ENCODE measurements around the gene NELFB. TPM values are rescaled to one million over a fixed set of nuclear protein-coding genes. Genes with fewer than 3 reads are reported as not detected.
"Not testable (repeated sequence)": the region's sequence is repeated elsewhere in the genome, so short reads cannot be mapped to it uniquely, and the experiment has no call there.

Gene NELFB
- total RNA-seq, 2 experiments from 2014 or later, result 67.0 to 70.9 TPM

- CTCF ChIA-PET, result interaction anchor here (0.9 to 1.2 kb wide), 2 partner anchors 18 to 224 kb away, joined by 3 read pairs; partner anchors contain the start of gene ABCA2
- POLR2A ChIA-PET, result interaction anchor here (1.4 to 4.4 kb wide), 2 partner anchors 11 to 31 kb away, joined by 4 to 60 read pairs; partner anchors contain the start of genes RNF208 and TUBB4B
These were observed 2.3 kb upstream of the NELFB start for GRCh38 chr9:137252555-137253506.

DNA sequence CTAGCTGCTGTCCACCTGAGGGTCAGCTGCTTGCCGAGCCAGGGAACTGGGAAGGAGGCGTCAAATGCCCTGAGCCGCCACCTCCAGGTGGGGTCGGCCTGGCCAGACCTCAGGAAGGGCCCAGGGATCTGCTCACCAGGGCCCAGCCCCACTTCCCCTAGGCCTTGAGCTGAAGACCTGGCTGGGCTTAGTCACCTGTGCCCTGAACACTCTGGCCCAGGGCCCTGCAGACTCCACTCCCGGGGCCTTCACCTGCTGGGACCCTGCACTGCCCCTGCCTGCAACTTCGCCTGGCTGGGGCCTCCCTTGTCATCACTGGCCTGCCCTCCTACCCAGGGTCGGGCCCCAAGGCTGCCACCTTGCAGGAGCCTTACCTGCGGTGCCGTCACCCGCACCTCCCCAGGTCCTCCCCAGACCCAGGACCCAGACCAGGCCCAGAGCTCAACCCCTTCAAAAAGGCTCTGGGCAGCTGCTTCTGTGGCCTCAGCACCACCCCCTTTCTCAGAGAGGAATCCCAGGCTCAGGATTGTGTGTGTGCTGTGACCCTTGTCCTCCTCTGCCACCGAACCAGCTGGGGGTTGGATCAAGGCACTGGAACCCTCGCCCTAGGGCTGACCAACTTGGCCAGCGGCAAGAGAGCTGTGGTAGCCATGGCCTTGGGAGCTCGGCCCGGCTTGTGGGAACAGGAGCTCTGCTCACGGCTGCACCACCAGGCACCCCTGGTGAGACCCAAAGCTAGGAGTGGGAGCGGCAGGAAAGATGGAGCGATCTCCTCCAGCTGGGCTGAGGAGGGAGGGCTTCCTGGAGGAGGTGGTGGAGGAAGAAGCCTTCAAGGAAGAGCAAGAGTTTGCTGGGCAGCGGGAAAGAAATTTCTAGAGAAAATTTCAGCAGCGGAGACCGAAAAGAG is 1.2 kb upstream of the NELFB start:
- CTCF ChIA-PET, result interaction anchor here (0.9 to 1.8 kb wide), 5 partner anchors 13 to 225 kb away, joined by 3 to 16 read pairs (median 3); partner anchors contain the start of genes ABCA2 and TUBB4B
- POLR2A ChIA-PET, result interaction anchor here (0.5 to 4.4 kb wide), 6 partner anchors 12 to 65 kb away, joined by 3 to 60 read pairs (median 4); partner anchors contain the start of genes RNF208, TOR4A and TUBB4B

DNA sequence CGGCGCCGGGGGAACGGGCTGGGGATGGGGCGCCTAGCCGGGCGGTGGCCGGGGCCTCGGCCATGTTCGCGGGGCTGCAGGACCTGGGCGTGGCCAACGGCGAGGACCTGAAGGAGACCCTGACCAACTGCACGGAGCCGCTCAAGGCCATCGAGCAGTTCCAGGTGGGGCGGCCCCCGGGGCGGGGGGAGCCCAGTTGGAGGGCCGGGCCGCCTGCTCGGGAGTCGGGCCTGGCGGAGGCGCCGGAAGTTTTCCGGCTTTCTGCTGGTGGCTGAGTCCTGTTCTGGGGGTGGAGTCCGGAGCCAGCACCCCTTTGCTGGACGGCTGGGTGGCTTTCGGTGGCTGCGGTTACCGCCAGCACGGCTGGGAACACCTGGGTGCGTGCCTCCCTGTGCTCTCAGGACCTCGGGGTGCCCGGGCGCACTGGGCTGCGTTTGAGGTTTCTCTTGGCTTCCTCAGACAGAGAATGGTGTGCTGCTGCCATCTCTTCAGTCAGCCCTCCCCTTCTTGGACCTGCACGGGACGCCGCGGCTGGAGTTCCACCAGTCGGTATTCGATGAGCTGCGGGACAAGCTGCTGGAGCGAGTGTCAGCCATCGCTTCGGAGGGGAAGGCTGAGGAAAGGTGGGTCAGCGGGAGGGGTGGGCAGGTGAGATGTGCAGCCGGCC is 454 bp downstream of the NELFB start:
- ChIA-PET POLR2A (interaction anchor here (0.6 to 4.4 kb wide), 2 partner anchors 13 to 295 kb away, joined by 6 to 60 read pairs; partner anchors contain the start of gene TUBB4B), CTCF (interaction anchor here (0.6 to 1.8 kb wide), 4 partner anchors 15 to 138 kb away, joined by 3 to 16 read pairs (median 6); partner anchors contain the start of gene TUBB4B)

DNA sequence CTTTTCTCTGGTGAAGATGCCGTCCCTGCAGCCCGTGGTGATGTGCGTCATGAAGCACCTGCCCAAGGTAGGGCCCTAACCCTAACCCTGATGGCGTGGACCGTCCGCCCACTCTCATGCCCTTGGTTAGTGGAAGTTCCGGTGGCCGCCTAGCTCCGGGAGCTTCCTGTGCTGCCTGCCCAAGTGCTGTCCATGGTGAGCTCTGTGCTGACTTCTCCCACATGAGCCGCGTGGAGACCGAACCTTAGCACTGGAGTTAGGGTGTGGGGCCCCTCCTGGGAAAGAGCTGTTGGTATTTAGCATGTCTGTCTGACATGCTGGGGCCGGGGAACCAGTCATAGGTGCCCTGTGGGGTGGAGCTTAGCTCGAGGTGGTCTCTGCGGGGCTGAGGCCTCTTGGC is 1.2 kb downstream of the NELFB start:
- POLR2A ChIA-PET, result interaction anchor here (0.5 to 4.4 kb wide), 2 partner anchors 14 to 186 kb away, joined by 4 to 60 read pairs; partner anchors contain the start of genes SAPCD2 and TUBB4B
- CTCF ChIA-PET, result interaction anchor here (1.1 kb wide), 1 partner anchor 34 kb away, joined by 3 read pairs; the partner anchor contains the start of gene RNF208

GRCh38 chr9:137256856-137257255 is 1.7 kb downstream of the NELFB start:
- POLR2A ChIA-PET, result interaction anchor here (0.6 to 4.4 kb wide), 2 partner anchors 15 to 20 kb away, joined by 3 to 60 read pairs; partner anchors contain the start of genes TOR4A and TUBB4B
- CTCF ChIA-PET, result interaction anchor here (1.1 kb wide), 1 partner anchor 34 kb away, joined by 3 read pairs; the partner anchor contains the start of gene RNF208

- CTCF ChIA-PET, result not testable (repeated sequence)
These were observed 7.2 kb downstream of the NELFB start for GRCh38 chr9:137262173-137262908.

GRCh38 chr9:137262909-137263285 is 7.8 kb downstream of the NELFB start:
- POLR2A ChIA-PET, result no interaction called here
- CTCF ChIA-PET, result no interaction called here

More at GRCh38 chr9:137262173-137262908, 7.2 kb downstream of the NELFB start:
- POLR2A ChIA-PET, result not testable (repeated sequence)

DNA sequence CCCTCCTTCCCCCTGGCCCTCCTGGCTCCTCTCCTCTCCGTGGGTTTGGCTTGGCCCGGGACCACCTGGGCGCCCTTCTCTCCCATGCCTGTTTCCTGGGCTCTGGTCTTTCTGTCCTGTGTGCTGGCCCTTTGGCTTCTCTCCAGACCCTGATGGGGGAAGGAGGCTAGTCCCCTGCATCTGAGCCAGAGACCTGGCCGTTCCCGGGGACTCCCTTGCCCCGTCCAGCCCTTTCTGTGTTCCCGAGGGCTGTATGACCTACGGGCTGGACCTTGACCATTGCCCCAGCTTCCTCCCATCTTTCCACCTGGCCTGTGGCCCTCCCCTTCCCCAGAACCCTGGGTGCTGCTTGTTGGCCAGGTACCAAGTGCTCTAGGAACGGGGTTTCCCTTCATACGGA is 8.4 kb downstream of the NELFB start:
- POLR2A ChIA-PET, result no interaction called here

GRCh38 chr9:137264067-137264466 is 8.9 kb downstream of the NELFB start:
- ChIA-PET POLR2A (interaction anchor here (0.9 kb wide), 1 partner anchor 134 kb away, joined by 3 read pairs; no protein-coding TSS in a partner anchor), CTCF (interaction anchor here (0.7 to 3.1 kb wide), 2 partner anchors 22 to 28 kb away, joined by 3 to 9 read pairs; no protein-coding TSS in a partner anchor)

More for the DNA sequence above, 8.4 kb downstream of the NELFB start:
- CTCF ChIA-PET, result interaction anchor here (3.1 kb wide), 1 partner anchor 27 kb away, joined by 9 read pairs; no protein-coding TSS in a partner anchor

DNA sequence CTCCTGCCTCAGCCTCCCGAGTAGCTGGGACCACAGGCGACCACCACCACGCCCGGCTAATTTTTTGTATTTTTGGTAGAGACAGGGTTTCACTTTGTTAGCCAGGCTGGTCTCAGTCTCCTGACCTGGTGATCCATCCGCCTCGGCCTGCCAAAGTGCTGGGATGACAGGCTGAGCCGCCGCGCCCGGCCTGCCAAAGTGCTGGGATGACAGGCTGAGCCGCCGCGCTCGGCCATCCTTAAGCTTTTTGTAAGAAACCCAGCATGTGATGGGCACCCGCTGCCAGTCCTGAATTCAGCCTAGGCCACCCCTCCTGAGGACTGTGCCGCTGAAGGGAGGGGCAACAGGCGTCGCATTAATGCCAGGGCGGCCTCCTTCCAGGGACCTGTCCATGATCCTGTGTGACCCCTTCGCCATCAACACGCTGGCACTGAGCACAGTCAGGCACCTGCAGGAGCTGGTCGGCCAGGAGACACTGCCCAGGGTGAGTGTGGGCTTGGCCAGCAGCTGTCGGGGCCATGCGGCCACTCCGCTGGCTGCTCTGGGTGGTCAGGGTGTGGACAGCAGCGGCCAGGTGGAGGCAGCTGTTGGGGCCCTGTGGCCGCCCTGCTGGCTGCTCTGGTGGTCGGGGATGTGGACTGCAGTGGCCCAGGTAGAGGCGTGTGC is 10.5 kb downstream of the NELFB start:
- ChIA-PET CTCF (interaction anchor here (3.1 kb wide), 1 partner anchor 29 kb away, joined by 9 read pairs; no protein-coding TSS in a partner anchor), POLR2A (interaction anchor here (0.6 kb wide), 1 partner anchor 179 kb away, joined by 4 read pairs; no protein-coding TSS in a partner anchor)

GRCh38 chr9:137266162-137266527 is 11.0 kb downstream of the NELFB start:
- ChIA-PET CTCF (interaction anchor here (3.1 kb wide), 1 partner anchor 30 kb away, joined by 9 read pairs; no protein-coding TSS in a partner anchor), POLR2A (no interaction called here)

DNA sequence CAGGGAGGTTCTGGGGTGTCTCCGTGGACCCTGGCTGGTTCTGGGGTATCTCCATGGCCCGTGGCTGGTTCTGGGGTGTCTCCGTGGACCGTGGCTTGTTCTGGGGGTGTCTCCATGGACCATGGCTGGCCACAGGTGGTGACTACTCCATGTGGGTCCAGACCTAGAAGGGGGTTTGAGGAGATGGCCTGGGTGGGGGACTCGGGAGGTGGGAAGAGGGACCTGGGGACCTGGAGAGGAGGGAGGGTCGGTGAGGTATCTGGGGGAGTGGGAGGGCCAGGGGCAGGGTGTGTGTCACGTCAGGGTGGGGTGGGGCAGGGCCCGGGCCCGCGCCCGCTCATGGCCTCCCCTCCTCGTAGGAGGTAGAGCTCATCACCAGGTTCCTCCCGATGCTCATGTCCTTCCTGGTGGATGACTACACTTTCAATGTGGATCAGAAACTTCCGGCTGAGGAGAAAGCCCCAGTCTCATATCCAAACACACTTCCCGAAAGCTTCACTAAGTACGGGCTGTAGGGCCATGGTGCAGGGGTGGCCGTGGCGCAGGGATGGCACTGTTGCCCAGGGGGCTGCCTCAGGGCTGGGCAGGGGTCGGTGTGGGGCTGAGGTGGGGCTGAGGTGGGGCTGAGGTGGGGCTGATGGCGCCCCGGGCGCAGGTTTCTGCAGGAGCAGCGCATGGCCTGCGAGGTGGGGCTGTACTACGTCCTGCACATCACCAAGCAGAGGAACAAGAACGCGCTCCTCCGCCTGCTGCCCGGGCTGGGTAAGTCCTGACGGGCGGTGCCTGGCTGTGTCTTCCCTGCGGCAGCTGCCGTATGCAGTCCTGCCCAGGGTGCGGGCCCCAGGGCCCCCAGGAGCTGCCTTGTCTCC is 11.7 kb downstream of the NELFB start:
- ChIA-PET CTCF (no interaction called here), POLR2A (no interaction called here)

- POLR2A ChIA-PET, result no interaction called here
These were observed 12.8 kb downstream of the NELFB start for GRCh38 chr9:137267933-137268355.

GRCh38 chr9:137268538-137269201 is 13.5 kb downstream of the NELFB start:
- POLR2A ChIA-PET, result no interaction called here
- CTCF ChIA-PET, result interaction anchor here (1.4 kb wide), 1 partner anchor 41 kb away, joined by 3 read pairs; the partner anchor contains the start of gene RNF224

More at GRCh38 chr9:137267933-137268355, 12.8 kb downstream of the NELFB start:
- CTCF ChIA-PET, result no interaction called here

DNA sequence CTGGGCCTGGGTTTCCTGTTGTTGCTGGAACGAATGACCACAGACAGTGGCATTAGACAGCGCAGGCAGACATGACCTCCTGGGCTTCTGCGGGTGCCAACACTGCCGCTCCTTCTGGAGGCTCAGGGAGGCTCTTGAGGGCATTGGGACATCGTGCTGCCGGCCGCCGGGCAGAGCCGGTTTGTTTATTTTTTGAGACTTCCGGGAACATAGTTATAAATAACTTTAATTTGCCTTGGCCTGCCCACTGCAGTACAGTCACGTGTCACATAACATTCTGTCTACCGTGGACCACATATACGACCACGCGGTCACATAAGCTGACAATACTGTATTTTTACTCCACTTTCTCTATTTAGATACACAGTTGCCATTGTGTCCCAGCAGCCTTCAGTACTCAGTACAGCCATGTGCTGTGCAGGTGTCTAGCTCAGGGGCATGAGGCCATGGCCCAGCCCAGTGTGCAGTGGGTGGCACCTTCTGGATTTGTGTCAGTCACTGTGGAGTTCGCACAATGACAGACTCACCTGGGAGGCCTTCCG is 14.2 kb downstream of the NELFB start:
- POLR2A ChIA-PET, result no interaction called here
- CTCF ChIA-PET, result interaction anchor here (1.4 kb wide), 1 partner anchor 42 kb away, joined by 3 read pairs; the partner anchor contains the start of gene RNF224
